Activated naive CD4-positive, alpha-beta T cell treated with anti-CD3 and anti-CD28 coated beads, Interleukin-2, amount 50 U/mL, for 72 hours (primary cell): ENCODE measurements around the gene KCNQ1OT1. TPM values are rescaled to one million over a fixed set of nuclear protein-coding genes. Genes with fewer than 3 reads are reported as not detected.

Experiments
- ATAC-seq, 2 donors: fragments of 150-1000 bp; cut with Tn5 transposase; 2 replicates each; pipeline ENCODE4 v1.10.0; 2021; ENCODE audit warnings: mild to moderate bottlenecking in 2 of 2, moderate library complexity in 2 of 2
- DNase-seq, 2 donors: peaks; one replicate each; pipeline ENCODE4 v3.0.0; 2021 to 2022; ENCODE audit warnings: low spot score in 2 of 2
- H3K27ac Mint-ChIP-seq, 2 donors: one replicate each; pipeline ENCODE4 v1.8.0; 2022; ENCODE audit warnings: mild to moderate bottlenecking in 2 of 2, mixed read lengths in 2 of 2
- H3K36me3 Mint-ChIP-seq, 2 donors: one replicate each; pipeline ENCODE4 v1.8.0; 2022; ENCODE audit warnings: mixed read lengths in 2 of 2
- H3K9me3 Mint-ChIP-seq, 2 donors: one replicate each; pipeline ENCODE4 v1.8.0; 2022; ENCODE audit warnings: mixed read lengths in 2 of 2
- total RNA-seq, 2 donors: library from RNA; stranded (reverse); gene quantifications; one replicate each; pipeline ENCODE4 v1.2.3, GENCODE V29; 2022

The KCNQ1OT1 gene
- total RNA-seq, 2 donors from 2014 or later, result 0.30 to 0.49 TPM

DNA sequence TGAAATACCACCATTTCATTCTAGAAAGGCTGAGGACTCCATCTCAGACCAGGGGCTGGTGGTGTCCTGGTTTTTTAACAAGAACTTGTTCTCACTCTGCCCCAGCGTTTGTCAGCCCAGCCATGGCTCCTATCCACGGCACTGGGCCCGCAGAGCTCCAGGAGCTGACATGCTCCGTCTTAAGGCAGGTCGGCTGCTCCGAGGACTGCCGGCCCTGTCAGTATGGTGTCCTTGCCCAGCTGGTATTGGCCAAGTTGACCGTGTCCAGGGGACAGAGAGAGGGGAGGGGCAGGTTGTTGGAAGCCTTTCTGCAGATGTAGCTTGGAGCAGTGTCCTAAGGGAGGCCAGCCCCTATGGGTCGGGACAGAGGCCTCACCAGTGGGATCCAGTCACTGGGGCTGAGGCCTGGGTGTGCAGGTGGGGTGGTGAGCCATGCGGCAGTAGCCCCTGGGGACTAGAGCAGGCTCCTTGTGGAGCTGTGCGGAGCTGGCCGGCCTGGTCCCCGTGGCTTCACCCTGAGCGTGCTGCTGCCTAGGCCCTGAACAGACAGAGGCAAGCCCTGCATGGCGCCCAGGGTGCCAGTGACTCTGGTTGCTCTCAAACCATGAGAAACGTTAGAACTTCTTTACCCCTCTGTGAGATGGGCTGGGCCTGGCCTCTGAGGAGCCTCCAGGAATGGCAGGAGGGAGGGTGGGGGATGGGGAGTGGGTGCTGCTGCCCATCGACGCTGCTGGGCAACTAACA, 39.9 kb upstream of the KCNQ1OT1 start:
- ATAC-seq (no peak), DNase-seq (no peak)
- Mint-ChIP-seq H3K9me3 (no peaks in the 10 kb centered on the region), H3K27ac (no peak overlapping the region), H3K36me3 (no peaks in the 10 kb centered on the region)

DNA sequence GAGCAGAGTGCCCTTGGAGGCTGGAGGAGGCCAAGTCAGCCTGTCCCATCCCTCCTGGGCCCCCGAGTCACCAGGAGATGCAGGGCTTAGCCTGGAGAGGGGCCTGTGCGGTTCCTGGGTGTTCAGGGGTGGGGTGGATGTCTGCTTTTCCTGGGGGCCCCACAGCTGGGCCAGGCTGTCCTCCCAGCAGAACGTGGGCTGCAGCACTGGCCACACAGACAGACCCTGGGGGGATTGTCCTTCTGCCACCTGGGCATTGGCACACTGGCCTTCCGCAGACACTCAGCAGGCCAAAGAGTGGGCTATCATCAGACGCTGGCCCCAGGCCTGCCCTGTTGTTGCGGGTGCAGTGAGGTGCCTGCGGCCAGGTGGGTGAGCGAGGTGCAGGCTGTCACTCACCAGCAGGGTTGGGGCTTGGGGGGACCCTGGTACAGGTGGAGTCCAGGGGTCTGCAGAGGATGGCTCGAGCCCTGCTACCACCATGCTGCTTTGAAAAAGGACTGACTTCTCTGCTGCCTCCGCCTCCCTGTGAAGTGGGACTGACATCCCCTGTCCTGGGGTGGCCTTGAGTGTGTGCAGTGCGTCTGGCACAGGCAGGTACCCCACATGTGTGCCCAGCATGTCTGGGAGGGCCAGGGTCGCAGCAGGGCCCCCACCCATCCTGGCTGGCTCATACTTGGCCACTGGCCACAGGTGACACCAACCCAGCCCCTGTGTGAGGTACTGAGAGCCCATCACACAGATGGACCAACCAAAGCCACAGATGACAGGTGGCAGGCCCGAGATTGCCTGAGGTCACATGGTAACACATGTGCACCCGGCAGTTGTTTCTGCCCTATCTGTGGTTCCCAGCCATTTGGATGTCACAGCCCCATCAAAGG, 39.0 kb upstream of the KCNQ1OT1 start:
- H3K9me3 Mint-ChIP-seq, result no peaks in the 10 kb centered on the region

DNA sequence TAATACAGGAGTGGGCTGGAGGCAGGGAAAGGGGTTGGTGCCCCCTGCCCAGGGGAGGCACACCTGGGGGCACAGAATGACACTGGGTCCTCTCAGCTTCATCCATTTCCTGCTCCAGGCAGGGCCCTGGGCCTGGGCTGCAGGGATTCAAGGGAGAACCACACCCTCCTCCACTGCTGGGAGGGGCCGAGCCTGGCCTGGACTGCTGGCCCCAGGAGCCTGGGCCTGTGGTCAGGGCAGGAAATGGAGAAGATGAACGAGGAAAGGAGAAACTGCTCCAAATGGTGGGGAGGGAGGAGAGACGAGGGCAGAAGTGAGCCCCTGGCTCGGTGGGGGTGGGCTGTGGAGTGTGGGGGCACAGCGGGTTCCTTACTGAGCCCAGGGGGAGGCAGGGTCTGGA, 38.1 kb upstream of the KCNQ1OT1 start:
- ATAC-seq (no peak), DNase-seq (no peak)
- Mint-ChIP-seq H3K9me3 (no peaks in the 10 kb centered on the region), H3K27ac (peak overlapping the region in 1 of 2 donors; percentile 29), H3K36me3 (no peaks in the 10 kb centered on the region)

More for the DNA sequence above, 39.0 kb upstream of the KCNQ1OT1 start:
- Mint-ChIP-seq H3K36me3 (no peaks in the 10 kb centered on the region), H3K27ac (no peak overlapping the region)
- no peak for DNase-seq
- no peak for ATAC-seq

DNA sequence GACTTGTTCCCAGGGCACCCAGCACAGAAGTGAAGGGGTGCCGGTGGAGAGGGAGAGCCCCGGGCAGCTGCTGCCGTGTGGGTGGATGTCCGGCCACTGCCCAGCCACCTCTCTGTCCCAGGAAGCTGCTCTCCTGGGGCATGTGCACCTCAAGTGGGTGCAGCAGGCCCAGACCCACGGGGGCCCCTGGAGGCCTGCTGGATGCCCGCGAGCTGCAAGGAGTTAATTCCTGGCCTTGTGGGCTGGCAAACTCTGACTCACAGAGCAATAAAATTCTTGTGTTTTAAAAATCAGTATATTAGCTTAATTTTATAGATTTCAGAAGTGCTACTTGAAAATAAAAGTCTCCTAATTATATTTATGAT, 37.4 kb upstream of the KCNQ1OT1 start:
- no peak for ATAC-seq
- Mint-ChIP-seq H3K36me3 (no peaks in the 10 kb centered on the region), H3K9me3 (no peaks in the 10 kb centered on the region), H3K27ac (no peak overlapping the region)
- no peak for DNase-seq

DNA sequence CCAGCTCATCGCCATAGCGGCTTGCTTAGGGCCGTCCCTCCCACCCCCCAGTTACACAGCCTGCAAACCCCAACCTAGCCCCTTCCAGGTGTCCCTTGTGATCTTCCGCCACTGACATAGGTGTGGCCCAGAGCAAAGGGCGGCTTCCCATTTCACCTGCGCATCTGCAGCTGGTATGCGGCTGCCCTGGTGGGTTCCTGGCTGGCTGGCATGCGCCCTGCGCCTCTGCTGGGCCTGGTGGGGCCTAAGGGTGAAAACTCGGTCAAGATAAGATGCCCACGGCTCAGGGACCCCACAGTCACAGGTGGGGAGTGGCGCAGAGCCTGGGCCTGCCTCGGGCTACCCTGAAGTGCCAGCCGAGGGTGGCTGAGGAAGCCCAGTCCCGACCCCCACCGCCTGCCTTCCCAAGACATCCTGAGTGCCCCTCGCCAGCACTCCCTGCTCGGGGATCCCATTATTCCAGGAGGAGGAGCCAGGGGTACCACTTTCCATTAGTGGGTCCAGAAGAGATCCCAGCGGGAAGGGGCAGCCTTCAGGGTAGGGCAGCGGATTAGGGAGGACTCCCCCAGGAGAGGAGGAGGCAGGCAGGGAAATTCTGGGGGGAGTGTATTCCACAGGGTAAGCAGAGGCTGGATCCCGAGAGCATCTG, 36.9 kb upstream of the KCNQ1OT1 start:
- H3K36me3 Mint-ChIP-seq, result no peaks in the 10 kb centered on the region
- peak overlapping the region in 1 of 2 donors; percentile 22 for H3K27ac Mint-ChIP-seq
- H3K9me3 Mint-ChIP-seq, result no peaks in the 10 kb centered on the region
- no peak for DNase-seq
- no peak for ATAC-seq

DNA sequence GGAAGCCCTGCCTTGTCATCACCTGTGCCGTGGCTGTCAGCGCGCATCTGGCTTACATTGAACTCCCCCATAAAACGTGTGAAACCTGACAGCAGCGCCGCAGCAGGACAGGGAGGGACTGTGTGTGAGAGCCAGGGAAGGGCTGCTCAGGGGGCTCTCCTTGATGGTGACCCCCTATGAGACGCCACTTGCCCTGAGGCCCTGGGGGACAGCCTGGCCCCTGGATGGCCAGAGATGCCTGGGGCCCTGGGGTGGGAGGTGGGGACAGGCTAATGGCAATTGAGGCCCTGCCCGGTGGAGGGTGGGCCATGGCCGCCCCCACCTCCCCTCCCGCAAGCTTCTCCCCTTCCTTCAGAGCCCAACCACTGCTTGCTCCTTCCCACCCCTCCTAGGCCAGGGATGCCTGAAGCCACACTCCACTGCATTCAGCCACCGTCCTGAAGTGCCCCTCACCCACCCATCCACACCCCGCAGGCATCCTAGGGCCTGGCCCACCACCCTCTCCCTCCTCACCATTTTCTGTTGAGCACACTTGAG, 35.3 kb upstream of the KCNQ1OT1 start:
- Mint-ChIP-seq H3K36me3 (no peaks in the 10 kb centered on the region), H3K9me3 (no peaks in the 10 kb centered on the region), H3K27ac (no peak overlapping the region)
- ATAC-seq, result no peak
- DNase-seq, result no peak

DNA sequence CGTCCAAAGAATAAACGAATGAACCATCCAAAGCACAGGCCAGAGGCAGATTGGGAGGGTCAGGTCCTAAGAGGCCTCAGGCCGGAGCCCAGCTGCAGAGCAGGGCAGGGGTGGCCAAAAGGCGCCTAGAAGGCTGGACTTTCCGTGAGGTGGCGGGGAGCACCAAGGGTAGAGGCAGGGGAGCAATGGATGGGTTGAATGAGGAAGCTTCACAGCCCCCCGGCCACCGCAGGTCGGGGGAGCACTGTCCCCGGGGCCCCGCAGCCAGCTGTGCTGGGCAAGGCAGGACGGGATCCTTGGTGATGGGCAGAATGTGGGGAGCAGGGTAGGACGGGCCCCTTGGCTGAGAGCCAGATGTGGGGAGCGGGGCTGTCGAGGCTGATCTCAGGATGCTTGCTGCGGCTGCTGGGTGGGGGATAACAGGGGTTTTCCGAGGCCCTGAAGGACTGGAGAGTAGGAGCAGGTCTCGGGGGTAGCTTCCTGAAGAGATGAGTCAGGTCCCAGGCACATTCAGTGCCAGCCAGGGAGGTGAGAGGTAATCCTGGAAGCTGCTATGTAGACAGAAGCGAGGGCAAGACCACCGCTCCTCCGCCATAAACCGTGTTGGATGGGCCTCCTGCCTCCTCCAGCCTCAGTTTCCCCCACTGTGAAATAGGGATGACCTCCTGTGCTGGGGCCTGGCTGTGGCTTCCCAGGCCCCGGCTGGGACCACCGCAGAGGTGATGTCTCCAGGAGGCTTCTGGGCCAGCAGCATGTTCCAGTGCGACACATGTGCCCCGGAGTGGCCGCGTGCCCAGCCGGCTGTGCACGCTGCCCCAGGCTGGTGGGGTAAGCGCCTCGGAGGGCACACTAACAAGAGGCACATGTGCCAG, 34.6 kb upstream of the KCNQ1OT1 start:
- Mint-ChIP-seq H3K27ac (peak overlapping the region in 1 of 2 donors; percentile 45), H3K36me3 (no peaks in the 10 kb centered on the region), H3K9me3 (no peaks in the 10 kb centered on the region)
- DNase-seq (no peak), ATAC-seq (no peak)

DNA sequence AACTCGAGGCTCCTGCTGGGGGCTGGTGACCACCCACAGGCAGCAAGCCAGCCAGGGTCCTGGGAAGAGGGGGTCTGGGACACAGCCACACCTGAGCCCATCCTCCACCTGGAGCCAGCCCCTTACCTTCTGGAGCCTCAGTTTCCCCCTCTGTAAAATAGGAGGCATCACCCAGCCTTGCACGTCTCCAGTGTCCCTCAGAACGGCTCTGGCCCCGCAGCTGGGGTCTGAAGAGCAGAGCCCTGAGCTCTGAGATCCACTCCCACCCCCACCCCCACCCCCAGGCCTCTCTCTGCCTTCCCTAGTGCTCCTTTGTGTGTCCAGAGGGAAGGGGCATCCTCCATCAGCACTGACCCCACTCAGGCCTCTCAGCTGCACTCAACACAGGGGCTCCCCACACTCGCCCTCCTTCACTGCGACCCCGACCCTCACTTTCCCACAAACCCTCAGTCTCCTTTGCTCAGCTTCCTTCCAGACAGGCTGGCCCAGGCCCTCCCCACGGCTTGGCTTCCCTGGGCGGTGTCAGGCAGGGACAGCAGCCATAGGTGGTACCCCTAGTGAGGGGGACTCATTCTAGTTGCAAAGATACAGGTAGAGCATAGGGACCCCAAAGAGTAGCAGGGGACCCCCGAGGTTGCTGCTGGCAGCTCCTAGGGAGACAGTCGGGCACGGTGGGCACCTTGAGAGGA, 33.3 kb upstream of the KCNQ1OT1 start:
- Mint-ChIP-seq H3K9me3 (no peaks in the 10 kb centered on the region), H3K27ac (peak overlapping the region in 1 of 2 donors; percentile 16), H3K36me3 (no peaks in the 10 kb centered on the region)
- DNase-seq, result no peak
- ATAC-seq, result no peak

DNA sequence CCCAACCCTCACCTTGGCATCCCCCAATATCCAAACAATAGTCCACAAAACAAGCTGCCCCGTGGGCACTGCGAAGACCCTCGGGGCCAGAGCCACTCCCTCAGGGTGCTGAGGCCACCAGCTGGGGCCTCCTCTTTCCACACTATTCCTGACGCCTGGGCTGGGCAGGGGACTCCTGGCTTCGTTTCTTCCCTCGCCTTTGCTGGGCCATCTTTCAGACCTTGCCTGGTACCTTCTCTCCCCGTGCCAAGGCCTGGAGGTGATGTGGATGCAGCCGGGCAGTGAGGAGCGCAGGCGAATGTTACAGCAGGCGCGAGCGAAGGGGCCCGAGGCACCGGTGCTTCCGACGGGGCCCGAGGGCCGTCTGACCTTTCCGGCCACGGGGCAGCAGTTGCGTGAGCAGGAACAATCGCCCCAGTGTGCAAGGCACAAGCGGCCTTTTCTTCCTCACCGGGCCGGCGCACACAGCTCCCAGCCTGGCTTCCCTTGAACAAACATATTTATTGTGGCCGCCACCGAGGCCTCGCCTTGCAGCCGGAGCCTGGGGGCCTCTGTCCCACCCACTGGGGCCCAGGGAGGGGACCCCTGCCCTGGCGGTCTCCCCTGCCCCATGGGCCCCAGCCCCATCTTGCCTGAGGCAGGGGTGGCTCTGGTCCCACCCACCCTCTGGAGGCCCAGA, 32.6 kb upstream of the KCNQ1OT1 start:
- no peaks in the 10 kb centered on the region for H3K9me3 Mint-ChIP-seq
- ATAC-seq (no peak), DNase-seq (no peak)
- H3K27ac Mint-ChIP-seq, result no peak overlapping the region
- no peaks in the 10 kb centered on the region for H3K36me3 Mint-ChIP-seq

DNA sequence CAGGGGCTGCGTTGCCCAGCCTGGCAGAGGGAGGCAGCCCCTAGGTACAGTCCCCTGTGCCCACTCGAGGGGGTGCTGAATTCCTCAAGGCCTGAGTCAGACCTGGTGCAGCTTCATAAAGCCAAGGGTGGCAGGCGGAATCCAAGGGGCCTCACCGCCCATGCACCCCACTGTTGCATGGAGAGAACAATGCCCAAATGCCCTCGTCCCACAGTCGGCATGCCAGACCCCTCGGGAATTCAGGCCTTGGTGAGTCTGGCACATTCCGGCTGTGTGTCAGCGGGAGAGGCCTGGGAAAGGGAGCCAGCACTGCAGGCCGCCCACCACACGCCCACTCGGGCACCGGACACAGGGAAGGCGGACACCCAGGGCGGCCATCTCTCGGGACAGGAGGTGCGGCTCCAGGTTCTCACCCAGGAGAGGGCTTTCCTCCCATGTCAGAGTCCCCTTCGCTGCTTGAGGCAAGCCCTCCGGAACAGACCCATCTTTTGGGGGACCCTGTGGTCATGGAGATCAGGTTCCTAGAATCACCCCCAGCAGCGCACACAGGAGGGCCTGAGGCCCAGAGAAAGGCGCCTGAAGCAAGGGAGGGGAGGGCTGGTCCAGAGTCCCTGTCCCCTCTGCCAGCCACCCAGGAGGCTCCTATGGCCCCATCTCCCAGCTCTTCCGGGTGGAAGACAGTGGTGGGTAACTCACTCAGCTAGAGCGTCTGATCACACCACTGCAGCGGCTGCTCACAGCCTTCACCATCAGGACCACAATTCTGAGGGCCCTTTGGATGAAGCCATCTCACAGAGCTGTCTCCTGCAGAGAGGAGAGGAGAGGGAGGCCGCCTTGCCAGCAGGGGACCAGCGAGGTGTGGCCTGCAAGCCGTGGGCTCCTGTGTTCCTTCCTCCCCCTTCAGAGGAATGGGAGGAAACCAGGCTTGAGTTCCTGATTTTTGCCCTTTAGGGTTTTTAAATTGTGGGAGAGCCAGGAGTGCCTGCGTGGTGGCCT, 31.6 kb upstream of the KCNQ1OT1 start:
- ATAC-seq (no peak), DNase-seq (no peak)
- H3K36me3 Mint-ChIP-seq, result no peaks in the 10 kb centered on the region
- H3K27ac Mint-ChIP-seq, result no peak overlapping the region
- H3K9me3 Mint-ChIP-seq, result no peaks in the 10 kb centered on the region

DNA sequence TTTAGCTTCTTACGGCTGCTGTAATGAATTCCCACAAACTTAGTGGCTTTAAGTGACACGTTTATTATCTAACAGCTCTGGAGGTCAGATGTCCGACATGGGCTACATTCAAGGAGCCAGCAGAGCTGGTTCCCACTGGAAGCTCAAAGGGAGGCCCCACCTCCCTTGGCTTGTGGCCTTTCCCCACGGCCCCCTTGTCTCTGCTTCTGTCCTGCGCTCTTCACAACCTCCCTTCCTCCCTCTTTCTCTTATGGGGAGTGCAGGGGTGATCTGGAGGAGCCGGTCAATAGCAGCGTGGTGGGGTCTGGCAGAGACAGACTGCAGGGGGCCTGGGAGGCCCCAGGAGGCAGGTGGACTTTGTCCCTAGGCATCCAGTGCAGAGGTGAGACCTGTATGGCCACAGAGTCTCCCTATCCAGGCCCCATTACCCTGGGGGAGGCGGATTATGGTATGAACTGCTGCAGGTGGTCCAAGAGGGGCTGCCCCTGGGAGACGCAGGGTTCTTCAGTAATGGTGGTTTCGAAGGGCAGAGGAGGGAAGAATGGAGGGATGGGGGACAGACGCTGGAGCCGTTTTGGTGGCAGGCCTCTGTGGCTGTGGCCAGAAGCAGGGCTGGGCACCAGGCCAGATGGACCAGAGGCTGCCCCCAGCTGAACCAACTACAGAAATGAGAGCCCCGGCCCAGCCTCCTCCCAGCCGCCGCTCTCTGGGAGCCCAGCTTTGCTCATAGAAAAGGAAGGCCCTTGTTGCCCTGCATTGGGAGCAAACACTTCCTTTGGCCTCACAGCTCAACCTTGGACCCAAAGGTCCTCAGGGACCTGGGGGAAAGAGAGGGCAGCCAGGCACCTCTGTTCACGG, 30.7 kb upstream of the KCNQ1OT1 start:
- DNase-seq (no peak), ATAC-seq (no peak)
- Mint-ChIP-seq H3K27ac (no peak overlapping the region), H3K9me3 (no peaks in the 10 kb centered on the region), H3K36me3 (no peaks in the 10 kb centered on the region)

DNA sequence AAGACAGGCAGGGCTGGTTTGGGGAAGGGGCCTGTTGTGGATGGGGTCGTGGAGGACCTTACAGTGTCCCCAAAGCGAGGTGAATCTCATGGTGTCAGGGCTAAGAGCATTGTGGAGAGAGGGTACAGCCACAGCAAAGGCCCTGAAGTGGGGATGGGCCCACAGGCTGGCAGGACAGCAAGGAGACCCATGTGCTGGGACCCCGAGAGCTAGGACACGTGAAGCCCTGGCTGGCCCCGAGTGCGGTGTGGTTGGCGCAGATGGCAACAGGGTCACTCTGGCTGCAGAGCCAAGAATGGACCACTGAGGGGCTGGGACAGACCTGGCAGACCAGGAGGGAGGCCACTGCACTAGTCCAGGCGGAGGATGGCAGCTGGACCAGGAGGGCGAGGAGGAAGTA, 30.0 kb upstream of the KCNQ1OT1 start:
- DNase-seq (no peak), ATAC-seq (no peak)
- H3K9me3 Mint-ChIP-seq, result no peaks in the 10 kb centered on the region
- H3K36me3 Mint-ChIP-seq, result no peaks in the 10 kb centered on the region
- H3K27ac Mint-ChIP-seq, result peak overlapping the region in 1 of 2 donors; percentile 84

DNA sequence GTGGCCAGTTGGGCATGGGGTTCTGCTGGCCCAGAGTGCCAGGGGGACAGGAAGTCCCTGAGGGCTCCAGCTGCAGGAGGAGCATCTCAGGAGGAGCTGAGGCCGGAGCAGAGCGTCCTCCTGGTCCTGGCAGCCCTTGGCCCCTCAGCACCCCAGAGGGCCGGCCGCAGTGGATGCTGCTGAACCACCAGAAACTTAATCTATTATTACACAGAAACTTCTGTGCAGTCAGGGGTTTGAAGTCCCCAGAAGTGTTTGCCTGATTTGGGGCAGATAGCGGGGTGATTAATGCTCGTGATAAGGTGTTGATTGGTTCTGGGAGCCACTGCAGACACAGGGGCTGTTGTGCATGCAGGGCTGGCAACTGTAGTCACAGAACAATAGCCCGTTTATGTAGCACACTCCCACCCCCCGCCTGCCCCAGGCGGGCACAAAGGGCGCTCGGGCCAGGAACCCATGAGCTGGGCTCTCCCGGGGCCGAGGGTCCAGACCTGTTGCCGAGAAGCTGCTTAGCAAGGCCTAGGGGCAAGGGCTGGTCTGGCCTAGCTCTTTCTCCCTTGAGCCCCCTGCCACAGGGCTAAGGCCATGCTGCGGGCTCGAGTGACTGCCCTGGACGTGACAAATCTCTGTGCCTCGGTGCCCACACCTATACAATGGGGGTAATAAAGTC, 29.0 kb upstream of the KCNQ1OT1 start:
- DNase-seq (no peak), ATAC-seq (no peak)
- no peaks in the 10 kb centered on the region for H3K9me3 Mint-ChIP-seq
- H3K36me3 Mint-ChIP-seq, result no peaks in the 10 kb centered on the region
- H3K27ac Mint-ChIP-seq, result no peak overlapping the region
